Measurements from ENCODE around the gene PZP. TPM values are rescaled to one million over a fixed set of nuclear protein-coding genes. Genes with fewer than 3 reads are reported as not detected.

Gene PZP
- total RNA-seq, 1 donor from 2014 or later: 0.80 TPM

DNA sequence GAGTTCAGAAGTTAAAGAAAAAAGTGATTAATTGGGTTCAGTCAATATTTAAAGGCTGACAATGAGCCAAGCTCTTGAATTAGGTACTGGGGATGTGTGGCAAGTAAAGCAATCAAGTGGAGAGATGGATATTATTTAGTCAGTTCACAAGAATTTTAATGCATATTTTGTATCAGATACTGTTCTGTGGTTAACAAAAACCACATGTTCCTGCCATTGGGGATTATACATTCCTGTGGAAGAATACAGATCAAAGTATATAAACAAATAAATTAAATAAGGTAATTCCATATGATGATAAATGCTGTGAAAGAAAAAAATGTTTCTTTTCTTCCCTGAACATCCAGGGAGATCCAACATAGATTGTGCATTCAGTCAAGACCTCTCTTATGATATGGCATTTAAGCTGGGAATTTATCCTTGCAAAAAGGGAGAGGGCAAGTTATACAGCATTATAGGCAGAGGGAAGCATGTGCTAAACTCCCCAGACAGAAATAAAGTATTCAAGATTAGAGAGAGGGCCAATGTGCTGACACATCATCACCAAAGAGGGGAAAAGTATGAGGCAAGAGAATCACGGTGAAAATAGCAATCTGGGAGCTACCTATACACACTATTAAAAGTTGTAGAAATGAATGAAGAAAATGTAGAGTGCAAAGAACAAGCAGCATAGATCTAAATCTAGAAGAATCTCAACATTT is 74.8 kb downstream of the PZP start:
- no peak for DNase-seq (ENCODE audit: low spot score)
- intact Hi-C loops (cut with DNase I): loop anchor here (5.0 kb wide), 1 partner anchor 36 kb away; no protein-coding TSS in a partner anchor
- no peak for ATAC-seq

DNA sequence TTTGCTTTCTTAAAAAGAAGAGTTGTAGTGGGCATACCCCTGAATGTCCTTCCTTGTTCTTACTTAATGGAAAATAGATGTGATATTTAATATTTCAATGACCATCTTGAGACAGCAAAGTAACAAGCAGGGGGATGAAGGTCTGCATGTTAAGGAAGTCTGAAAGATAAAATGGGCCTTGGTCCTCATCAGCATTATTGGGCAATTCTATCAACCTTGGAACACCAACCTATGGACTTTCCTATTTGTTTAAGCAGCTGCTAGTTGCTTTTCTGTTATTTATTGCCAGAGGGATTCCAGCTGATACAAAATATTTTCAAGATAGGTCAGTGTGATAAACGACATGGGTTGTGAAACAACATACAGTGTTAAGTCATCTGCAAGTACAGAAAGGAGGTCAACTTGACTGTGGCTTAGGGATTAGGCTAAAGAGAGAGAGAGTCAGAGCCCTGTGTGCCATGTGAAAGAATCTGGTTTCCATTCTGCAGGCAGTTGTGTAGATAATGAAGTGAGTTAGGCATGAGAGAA is 76.1 kb downstream of the PZP start:
- ATAC-seq (no peak), DNase-seq (ENCODE audit: low spot score) (no peak)
- intact Hi-C loops (cut with DNase I): loop anchor here (5.0 kb wide), 1 partner anchor 35 kb away; no protein-coding TSS in a partner anchor

DNA sequence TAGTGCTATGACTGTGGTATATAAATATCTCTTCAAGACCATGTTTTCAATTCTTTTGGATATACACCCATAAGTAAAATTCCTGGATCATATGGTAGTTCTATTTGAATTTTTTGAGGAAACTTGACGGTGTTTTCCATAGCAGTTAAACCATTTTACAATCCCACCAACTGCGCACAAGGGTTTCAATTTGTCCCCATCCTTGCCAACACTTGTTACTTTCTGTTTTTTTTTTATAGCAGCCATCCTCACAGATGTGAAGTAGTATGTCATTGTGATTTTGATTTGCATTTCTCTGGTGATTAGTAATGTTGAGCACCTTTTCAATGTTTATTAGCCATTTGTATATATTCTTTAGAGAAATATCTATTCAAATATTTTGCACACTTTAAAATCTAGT is 78.0 kb downstream of the PZP start:
- DNase-seq (ENCODE audit: low spot score) (no peak), ATAC-seq (no peak)
- intact Hi-C loops (cut with DNase I): loop anchor here (5.0 kb wide), 1 partner anchor 33 kb away; no protein-coding TSS in a partner anchor

DNA sequence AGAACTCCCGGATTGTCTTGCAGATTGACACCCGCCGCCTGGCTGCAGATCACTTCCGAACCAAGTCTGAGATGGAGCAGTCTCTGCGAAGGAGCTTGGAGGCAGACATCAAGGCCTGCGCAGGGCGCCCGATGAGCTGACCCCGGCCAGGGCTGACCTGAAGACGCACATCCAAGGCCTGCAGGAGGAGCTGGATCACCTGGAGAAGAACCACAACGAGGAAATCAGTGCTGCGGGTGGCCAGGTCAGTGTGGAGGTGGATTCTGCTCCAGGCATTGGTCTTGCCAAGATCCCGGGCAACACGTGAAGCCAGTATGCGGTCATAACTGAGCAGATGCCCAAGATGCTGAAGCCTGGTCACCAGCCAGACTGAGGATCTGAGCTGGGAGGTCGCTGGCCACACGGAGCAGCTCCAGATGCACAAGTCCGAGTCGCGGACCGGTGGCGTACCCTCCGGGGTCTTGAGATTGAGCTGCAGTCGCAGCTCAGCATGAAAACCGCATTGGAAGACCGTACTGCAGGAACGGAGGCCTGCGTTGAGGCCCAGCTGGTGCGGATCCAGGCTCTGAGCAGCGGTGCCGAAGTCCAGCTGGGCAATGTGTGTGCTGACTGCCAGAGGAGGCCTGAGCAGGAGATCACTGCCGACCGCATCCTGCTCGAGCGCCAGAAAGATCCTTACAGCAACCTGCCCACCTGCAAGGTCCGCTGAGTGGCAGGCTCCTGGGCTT is 80.1 kb downstream of the PZP start:
- intact Hi-C loops (cut with DNase I): no loop called here
- ATAC-seq: no peak
- DNase-seq (ENCODE audit: low spot score): no peak

DNA sequence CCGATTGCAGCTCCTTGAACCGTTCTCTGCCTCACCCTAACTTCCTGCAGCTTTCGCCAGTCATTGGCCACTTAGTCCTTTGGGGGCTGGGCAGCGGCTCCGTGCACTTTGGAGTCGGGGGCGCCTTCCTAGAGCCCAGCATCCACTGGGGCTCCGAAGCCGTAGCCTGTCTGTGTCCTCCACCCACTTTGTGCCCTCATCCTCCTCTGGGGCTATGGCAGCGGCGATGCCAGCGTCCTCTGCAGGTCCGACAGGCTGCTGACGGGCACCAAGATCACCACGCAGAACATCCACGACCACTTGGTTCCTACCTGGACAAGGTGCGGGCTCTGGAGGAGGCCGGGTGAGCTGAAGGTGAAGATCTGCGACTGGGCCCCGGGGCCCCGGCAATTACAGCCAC is 80.7 kb downstream of the PZP start:
- intact Hi-C loops (cut with DNase I): no loop called here
- DNase-seq (ENCODE audit: low spot score) (no peak), ATAC-seq (no peak)

DNA sequence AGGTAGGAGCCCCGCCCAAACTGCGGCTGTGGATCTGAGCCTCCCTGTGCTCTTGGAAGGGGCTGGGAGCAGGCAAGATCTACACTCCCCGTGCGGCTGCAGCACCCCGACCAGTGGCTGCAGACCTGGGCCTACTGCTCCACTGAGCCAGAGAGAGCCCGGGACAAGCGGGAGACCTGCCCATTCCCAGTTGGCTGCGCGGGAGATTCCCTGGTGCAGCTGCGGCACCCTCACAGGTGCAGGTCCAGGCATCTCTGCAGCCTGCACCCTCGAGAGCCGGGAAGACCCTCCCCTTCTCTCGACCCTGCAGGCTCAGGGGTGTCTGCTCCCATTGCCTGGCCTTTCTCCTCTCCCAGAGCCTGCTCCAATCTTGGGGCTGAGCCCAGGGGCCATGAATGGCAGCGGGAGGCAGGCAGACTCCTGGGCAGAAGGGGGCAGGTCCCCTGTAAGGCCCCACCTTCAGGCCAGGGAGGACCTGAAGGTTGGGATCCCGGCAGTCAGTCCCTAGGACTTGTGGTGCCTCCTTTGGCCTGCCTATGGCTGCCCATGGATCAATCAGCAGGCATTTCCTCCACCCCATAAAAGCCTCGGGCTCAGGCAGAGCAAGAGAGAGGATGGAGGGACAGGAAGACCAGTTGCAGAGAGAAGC is 83.7 kb downstream of the PZP start:
- DNase-seq (ENCODE audit: low spot score) (no peak), ATAC-seq (peak; percentile 23)
- intact Hi-C loops (cut with DNase I): no loop called here

DNA sequence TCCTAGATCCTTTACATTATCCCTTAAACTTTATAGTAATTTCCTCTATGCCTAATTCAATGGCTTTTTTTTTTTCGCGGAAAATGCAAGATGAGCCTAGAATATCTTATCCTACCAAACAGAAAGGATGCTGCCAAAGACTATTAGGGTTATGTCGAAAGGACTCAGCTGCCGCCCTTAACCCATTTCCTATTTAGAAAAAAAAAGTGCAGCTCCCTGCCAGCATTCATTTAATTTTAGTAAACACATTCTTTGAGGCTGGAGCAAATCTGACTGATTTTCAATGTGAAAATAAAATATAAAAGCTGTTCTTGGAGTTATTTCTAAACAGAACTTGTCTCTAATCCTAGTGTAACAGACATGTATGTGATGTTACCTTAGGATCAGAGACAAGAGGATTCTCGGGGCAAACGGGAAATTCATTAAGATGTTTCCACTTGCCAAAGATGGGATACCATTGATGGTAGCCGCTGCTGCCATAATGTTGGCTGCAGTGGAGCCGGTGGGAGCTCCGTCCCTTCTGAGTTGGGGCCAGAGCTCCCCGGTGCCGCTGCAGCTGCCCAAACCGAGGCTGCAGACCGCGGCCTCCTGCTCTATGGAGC is 84.3 kb downstream of the PZP start:
- intact Hi-C loops (cut with DNase I): no loop called here
- DNase-seq (ENCODE audit: low spot score): no peak
- peak; percentile 67 for ATAC-seq

DNA sequence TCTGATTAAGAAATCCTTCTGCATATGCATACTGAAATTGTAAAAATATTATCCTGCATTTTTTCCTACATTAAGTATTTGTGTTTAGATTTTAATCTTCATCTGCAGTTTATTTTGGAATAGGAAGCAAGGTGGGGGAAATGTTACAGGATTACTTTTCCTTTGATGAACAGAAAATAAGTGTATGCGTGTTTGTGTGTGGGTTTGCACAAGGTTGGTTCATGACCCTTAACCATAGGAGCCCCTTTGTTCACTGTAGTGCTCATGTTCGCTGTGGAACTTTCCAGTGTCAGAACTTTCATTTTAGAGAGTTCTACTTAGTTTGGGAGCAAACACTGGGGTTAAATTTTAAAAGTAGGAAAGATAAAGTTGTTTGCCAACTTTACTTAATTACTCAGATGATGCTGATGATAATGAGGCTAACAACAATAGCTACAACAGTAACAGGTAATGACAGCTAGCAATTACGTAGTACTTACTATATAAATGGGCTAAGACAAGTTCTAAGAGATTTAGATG is 86.0 kb downstream of the PZP start:
- ATAC-seq: no peak
- intact Hi-C loops (cut with DNase I): no loop called here
- no peak for DNase-seq (ENCODE audit: low spot score)

DNA sequence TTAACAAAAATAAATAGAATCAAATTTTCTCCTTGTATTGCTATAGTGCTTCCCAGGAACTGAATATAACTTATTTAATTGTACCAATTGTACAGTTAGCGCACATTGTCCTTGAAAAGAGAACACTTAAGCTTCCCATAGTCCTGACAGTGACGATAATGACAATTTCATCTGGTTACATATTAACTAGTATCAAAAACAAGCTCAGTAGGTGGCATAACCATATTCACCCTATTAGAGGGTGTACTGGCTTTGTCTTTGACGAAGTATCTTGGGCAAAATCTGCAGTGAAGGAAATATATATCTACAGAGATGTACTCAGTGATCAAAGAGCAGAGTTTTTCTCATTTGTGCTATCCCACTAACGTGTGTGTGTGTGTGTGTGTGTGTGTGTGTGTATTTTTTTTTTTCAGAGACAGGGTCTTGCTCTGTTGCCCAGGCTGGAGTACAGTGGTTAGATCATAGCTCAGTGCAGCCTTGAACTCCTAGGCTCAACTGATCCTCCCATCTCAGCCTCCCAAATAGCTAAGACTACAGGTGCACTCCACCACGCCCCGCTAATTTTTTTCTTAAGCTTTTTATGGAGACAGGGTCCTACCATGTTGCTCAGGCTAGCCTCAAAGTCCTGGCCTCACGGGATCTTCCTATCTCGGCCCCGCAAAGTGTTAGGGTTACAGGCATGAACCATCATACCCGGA is 87.6 kb downstream of the PZP start:
- intact Hi-C loops (cut with DNase I): no loop called here
- ATAC-seq: no peak
- no peak for DNase-seq (ENCODE audit: low spot score)

DNA sequence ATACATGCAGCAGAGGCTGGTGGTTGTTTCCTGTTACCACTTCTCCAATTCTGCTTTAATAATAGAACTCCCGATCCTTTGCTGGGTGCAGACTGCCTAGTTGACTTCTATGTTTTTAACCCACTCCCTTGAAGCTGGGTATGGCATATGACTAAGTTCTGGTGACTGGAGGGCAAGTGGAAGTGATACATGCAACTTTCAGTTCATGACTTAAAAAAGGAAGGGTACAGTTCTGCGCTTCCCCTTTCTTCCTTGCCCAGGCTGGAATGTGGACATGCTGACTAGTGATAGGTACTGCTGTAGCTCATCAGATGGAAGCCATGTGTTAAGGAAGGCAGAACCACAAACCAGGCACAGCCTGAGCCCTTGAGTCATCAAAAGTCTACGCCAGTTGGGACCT is 90.0 kb downstream of the PZP start:
- peak; percentile 82 for ATAC-seq
- no peak for DNase-seq (ENCODE audit: low spot score)

DNA sequence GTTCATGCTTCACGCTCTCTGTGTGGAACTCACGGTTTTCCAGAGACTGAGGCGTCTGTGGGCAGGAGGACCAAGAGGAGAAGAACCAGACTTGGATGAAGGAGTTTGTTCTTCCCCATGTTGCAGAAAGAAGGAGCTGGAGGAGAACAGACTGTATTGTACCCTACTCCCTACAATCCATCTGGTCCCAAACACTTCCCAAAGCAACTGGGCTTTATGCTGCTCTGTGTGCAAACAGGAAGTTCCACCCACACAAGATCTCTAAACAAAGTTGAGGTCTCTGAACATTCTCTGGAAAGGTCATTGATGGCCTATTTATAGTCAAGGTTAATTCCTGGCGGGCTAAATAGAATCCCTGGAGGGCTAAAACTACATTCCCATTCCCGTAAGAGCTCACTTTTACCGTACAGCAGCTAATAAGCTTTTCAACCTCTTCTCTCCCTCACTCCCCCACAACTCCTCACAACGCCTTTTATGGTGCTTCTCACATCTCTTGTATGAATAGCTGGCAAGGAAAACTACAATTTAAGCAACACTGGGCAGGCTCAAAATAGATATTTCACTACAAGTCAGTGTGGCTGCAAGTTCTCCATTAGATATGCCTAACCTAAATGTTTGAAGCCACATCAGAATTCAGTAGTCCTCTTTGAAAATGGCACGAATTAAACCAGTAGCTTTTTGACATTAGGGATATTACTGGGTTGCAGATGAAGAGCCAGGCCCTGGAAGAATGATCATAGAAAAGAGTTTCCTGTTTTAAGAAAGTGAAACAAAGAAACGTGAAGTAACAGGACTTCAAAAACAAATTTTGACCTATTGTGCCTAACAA is 92.2 kb downstream of the PZP start, which contains the start of gene A2M:
Gene A2M (minus strand): TSS at position 189 of the 829 bp plus-strand sequence. CDS start 70 bp downstream, at position 119.
- intact Hi-C loops (cut with DNase I): no loop called here
- no peak for DNase-seq (ENCODE audit: low spot score)
- peak; percentile 75 for ATAC-seq

More for the DNA sequence above, 90.0 kb downstream of the PZP start:
- intact Hi-C loops (cut with DNase I): no loop called here

DNA sequence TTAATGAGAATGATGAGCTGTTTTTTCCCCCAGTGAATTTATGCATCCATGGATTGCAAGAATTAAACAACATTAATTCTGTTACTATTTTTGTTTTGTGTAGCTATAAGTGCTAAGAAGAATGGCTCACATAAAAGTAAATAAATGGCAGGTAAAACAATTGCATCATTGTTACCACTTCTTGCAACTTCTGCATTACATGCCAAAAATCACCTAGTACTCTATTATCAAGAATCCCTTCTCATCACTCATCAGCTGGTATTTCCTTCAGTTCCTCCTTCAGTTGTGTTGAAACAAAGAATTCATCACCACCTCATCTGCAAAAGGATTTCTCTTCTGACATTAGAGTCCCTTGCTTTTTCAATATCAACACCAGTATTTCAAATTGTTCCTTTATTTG is 93.2 kb downstream of the PZP start:
- DNase-seq (ENCODE audit: low spot score): no peak
- intact Hi-C loops (cut with DNase I): no loop called here
- no peak for ATAC-seq

DNA sequence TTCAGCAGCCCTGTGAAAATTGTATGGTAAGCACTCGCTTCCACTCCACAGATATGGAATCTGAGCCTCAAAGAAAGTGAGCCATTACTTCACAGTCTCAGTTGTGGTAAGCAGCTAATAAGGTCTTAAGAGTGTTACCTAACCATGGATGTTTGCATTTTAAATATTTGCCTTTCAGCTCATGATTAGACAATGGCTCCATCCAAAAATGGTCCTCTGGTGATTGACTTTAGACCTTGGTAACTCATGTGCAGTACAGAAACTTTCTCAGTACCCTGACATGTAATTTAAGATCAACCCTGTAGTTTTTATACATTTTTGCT is 94.2 kb downstream of the PZP start:
- DNase-seq (ENCODE audit: low spot score) (no peak), ATAC-seq (no peak)
- intact Hi-C loops (cut with DNase I): no loop called here

DNA sequence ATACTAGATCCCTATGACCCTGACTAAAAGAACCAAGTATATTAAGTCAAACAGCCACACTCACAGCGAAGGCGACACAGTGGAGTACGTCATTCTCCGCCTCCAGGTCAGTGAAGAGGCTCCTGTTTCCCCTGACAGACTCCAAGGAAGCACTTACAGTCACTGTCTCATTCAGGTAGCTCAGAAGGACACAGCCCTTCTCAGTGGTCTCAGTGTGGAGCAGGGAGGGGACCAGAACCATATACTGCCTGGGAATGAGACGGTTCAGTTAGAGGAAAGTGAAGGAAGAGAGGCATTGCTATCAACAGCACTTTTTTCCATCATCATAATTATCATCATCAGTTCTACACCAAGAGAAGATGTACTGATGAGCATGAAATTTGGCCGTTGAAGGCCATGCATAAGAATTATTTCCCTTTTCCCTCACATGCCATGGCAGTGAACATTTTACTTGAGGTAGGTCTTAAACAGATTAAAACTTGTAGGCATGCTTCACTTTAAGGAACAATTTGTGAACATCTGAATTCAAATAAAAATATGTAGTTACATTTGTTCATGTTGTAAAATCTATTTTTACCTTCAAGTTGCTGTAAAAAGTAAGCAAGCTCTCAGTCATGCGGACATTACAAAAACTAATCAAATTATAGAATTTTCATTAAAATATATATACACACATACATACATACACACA is 94.8 kb downstream of the PZP start:
- intact Hi-C loops (cut with DNase I): no loop called here
- ATAC-seq: no peak
- no peak for DNase-seq (ENCODE audit: low spot score)

DNA sequence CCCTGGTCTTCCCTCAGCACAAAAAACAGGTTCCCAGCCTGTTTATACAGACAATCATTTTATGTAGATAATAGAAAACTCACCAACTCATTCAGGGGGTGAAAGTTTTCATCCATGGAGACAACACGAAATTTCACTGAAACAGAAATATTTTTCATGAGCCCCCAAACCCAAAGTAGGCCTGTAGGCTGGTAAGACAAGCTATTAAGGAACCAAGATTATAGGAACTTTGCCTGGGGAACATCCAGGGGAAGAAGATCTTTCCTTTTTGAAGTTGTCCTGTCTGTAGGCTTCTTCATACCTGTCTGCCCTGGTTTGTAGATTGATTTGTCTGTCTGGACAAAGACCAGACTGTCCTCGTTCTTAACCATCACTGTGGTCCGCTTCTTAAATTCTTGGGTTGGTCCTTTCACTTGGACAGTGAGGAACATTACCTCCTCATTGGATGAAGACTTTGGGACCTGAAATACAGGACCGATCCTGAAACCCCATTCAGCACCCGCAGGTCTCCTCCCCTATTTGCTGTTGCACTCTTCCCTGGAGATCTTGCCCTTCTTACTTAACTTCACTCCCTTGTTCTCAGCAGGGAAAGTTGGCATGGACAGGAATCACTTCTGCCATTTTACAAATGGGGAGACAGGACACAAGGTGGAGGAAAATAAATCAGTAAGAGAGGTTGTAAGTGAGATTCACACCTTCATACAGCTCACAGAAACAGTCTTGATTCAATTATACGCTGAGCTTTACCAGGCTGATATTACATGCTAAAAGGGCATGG is 95.9 kb downstream of the PZP start:
- DNase-seq (ENCODE audit: low spot score) (no peak), ATAC-seq (no peak)
- intact Hi-C loops (cut with DNase I): no loop called here

DNA sequence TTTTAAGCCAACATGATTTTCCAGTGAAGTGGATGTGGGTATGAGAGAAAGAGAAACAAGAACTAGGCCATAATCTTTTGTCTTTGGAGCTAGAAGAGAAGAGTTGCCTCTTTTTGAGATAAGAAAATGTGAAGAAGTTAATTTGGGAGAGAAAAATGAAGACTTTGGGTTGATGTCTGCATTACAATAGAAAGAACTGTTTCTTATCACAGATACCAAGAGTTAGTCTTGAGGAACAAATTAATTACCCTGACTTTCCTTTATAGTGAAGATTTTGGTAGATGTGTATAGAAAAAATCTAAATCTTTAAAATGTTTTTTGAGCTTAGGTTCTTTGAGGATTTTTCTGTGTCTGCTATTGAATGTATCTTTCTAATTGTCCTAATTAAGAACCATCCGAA is 96.7 kb downstream of the PZP start:
- intact Hi-C loops (cut with DNase I): no loop called here
- no peak for ATAC-seq
- DNase-seq (ENCODE audit: low spot score): no peak
